Vagina (tissue), 2 donors: ENCODE measurements around the gene TMEM205. TPM values are rescaled to one million over a fixed set of nuclear protein-coding genes. Genes with fewer than 3 reads are reported as not detected.

Source experiments
- DNase-seq, 2 donors: peaks; one replicate each; pipeline ENCODE4 v3.0.0-alpha.2; 2017; ENCODE audit errors: extremely low spot score in 2 of 2
- H3K27ac ChIP-seq: fragments of 200-600 bp; sonication (generic); one replicate; pipeline ENCODE4 v1.5.1; 2019
- H3K27me3 ChIP-seq: fragments of 200-600 bp; sonication (generic); one replicate; pipeline ENCODE4 v1.5.1; 2019
- H3K36me3 ChIP-seq, 2 donors: fragments of 200-600 bp; sonication (generic); one replicate each; pipeline ENCODE4 v1.5.1; 2017 to 2019
- H3K4me1 ChIP-seq: fragments of 200-600 bp; sonication (generic); one replicate; pipeline ENCODE4 v1.5.1; 2019
- H3K4me3 ChIP-seq, 2 donors: fragments of 200-600 bp; sonication (generic); 1 replicate in 1 of 2; 2 replicates in 1 of 2; pipeline ENCODE4 v1.5.1; 2016 to 2019
- H3K9me3 ChIP-seq: fragments of 200-600 bp; sonication (generic); one replicate; pipeline ENCODE4 v1.5.1; 2019
- POLR2A ChIP-seq, 2 donors: fragments of 450-650 bp; IDR thresholded peaks; one replicate each; pipeline ENCODE4 v1.6.1; 2017; ENCODE audit warnings: antibody characterized with exemption in 2 of 2, mild to moderate bottlenecking in 2 of 2, moderate library complexity in 2 of 2
- POLR2AphosphoS5 ChIP-seq, 2 donors: sonication (generic); formaldehyde crosslinking; IDR thresholded peaks; one replicate each; pipeline ENCODE4 v1.9.0; 2017; ENCODE audit warnings: antibody characterized with exemption in 2 of 2, mild to moderate bottlenecking in 2 of 2, low read depth in 1 of 2; ENCODE audit not compliant: insufficient read depth in 1 of 2
- intact Hi-C: fragments of 100-400 bp; cut with DNase I; formaldehyde crosslinking; loops from one replicate; pipeline ENCODE4 v1.15.1; 2023
- total RNA-seq: library from RNA; depleted of rRNA; stranded (reverse); fragments of >200 nt; gene quantifications from one replicate; pipeline ENCODE4 v1.2.3, GENCODE V29; 2016
- TF ChIP-seq, protein P1 (sequence below), 3 experiments: fragments of 450-650 bp in 2 of 3; fragments of 200-600 bp in 1 of 3; sonication (generic) in 1 of 3; IDR thresholded peaks; one replicate each; pipeline ENCODE4 v1.5.1; 2017 to 2019; ENCODE audit warnings: antibody characterized with exemption in 3 of 3, mild to moderate bottlenecking in 2 of 3, moderate library complexity in 2 of 3

The TMEM205 gene
- total RNA-seq, 1 donor from 2014 or later = 173 TPM

DNA sequence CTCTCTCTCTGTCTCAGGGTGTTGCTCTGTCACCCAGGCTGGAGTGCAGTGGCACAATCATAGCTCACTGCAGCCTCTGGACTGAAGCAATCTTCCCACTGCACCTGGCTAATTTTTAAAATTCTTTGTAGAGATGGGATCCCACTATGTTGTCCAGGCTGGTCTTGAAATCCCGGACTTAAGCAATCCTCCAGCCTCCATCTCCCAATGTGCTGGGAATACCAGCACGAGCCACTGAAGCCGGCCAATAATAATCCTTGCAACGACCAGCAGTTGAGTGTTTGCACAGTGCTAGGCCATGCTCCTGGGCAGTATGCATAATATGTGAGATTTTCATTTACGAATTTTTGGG, 38.7 kb upstream of the TMEM205 start:
- Histone ChIP-seq H3K36me3 (no peaks in the 10 kb centered on the region), H3K4me3 (no peak overlapping the region), H3K27me3 (no peaks in the 10 kb centered on the region), H3K27ac (no peak overlapping the region), H3K4me1 (peaks cover 39% of the 10 kb centered on the region), H3K9me3 (no peaks in the 10 kb centered on the region)
- TF ChIP-seq, protein P1, sequence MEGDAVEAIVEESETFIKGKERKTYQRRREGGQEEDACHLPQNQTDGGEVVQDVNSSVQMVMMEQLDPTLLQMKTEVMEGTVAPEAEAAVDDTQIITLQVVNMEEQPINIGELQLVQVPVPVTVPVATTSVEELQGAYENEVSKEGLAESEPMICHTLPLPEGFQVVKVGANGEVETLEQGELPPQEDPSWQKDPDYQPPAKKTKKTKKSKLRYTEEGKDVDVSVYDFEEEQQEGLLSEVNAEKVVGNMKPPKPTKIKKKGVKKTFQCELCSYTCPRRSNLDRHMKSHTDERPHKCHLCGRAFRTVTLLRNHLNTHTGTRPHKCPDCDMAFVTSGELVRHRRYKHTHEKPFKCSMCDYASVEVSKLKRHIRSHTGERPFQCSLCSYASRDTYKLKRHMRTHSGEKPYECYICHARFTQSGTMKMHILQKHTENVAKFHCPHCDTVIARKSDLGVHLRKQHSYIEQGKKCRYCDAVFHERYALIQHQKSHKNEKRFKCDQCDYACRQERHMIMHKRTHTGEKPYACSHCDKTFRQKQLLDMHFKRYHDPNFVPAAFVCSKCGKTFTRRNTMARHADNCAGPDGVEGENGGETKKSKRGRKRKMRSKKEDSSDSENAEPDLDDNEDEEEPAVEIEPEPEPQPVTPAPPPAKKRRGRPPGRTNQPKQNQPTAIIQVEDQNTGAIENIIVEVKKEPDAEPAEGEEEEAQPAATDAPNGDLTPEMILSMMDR (IDR thresholded peaks at IDR 0.05) = no peak
- TF ChIP-seq POLR2A (IDR thresholded peaks at IDR 0.05) (no peak), POLR2AphosphoS5 (IDR thresholded peaks at IDR 0.05; ENCODE audit: insufficient read depth in 1 of 2, low read depth in 1 of 2) (no peak)
- intact Hi-C loops = loop anchor here (5.0 kb wide), 1 partner anchor 38 kb away; no protein-coding TSS in a partner anchor
- no peak for DNase-seq

DNA sequence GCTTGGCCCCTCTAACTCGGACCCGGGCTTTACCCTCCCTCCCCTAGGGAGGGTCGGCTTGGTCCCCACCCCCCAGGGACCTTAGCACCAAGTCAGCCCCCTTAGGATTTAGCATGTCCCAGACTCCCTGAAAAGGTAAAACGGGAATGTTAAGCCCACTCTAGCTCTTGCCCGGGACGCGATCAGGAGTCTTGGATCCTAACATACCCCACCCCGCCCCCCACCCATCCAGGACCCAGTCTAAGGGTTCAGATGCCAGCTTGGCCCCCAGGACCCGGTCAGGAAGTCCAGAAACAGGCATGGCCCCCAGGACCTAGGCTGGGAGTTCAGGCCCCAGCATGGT, 37.6 kb upstream of the TMEM205 start:
- peak overlapping the region; percentile 42 for H3K27ac ChIP-seq

DNA sequence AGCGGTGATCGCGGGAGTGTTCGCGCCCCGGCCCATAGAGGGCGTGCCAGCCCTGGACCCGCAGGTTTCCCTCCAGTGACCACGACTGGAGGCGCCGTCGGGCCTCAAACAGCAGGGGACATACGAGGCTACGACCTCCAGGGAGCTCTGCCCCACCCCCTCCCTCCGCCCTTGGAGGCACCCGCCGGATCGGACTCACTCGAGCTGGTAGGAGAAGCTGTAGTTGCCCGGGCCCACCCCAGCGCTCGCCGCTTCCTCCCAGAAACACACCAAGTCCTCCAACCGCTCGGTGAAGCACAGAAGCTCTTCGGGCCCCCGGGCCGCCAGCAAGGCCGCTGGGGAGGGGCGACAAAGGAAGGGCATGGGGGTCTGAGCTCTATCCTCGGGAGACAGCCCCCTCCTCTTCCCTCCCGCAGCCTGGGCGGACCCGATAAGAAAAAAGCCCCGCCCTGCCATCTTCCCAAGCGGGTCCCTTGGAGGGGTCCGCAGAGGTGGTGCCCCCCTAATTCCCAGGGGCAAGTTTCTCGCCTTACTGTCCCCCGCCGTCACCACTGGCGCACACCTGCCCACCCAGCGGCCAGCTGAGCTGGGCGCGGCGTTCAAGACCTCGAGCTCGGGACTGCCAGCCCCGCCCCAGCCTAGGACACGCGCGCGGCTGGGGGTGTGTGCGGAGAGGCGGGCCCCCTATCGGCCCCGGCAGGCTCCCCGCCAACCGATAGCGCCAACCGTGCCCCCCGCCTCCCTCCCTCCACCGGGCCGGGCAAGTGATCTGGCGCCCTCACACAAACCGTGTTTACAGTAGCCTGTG, 37.0 kb upstream of the TMEM205 start:
- DNase-seq = no peak
- intact Hi-C loops = loop anchor here (5.0 kb wide), 1 partner anchor 39 kb away; no protein-coding TSS in a partner anchor

More for the DNA sequence above, 37.6 kb upstream of the TMEM205 start:
- H3K36me3 ChIP-seq = no peaks in the 10 kb centered on the region
- TF ChIP-seq POLR2AphosphoS5 (IDR thresholded peaks at IDR 0.05; ENCODE audit: insufficient read depth in 1 of 2, low read depth in 1 of 2) = no peak
- TF ChIP-seq, protein P1 (IDR thresholded peaks at IDR 0.05) = no peak
- TF ChIP-seq POLR2A (IDR thresholded peaks at IDR 0.05) = no peak
- H3K9me3 ChIP-seq = no peaks in the 10 kb centered on the region
- peak overlapping the region; percentile 34 to 36 for H3K4me3 ChIP-seq
- peaks cover 47% of the 10 kb centered on the region for H3K4me1 ChIP-seq
- intact Hi-C loops = loop anchor here (5.0 kb wide), 1 partner anchor 39 kb away; no protein-coding TSS in a partner anchor
- DNase-seq = no peak
- no peaks in the 10 kb centered on the region for H3K27me3 ChIP-seq

DNA sequence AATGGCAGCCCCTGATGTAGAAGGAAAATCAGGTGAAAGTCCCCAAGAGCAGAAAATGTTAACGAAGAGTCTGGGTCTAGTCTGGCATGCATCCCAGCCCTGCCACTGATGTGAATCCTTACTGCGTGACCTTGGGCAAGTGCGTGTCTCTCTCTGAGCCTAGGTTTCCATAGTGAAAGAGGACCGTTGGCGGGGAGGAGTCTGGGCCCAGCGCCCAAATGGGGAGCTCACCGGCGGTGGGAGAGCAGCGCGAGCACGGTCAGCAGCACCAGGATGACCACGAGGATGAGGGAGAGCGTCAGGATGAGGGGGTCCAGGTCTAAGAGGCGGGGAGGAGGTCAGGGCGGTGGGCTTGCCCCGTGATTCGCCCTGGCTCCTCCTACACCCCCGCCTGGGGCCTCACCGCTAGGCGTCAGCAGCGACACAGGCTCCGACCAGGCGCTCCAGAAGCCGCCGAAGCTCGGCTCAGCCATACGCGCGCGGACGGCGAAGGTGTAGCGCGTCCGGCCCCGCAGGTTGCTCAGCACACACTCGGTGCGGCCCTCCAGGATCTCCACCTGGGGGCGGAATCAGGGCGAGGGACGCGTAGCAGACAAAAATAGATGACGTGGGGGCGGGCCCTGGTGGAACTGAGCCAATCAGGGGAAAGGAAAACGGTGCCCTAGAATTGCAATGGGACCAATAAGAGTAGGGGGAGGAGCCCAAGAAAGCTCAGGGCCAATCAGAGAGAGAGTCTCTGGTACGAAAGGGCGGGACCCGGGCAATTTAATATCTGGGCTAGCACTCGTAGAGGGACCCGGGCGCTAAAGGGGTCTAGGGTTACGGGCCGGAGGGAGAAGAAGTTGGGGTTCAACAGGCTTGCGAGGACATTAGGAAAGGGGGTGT, 34.8 kb upstream of the TMEM205 start:
- TF ChIP-seq POLR2A (IDR thresholded peaks at IDR 0.05) (peak in 1 of 2 donors; percentile 70), POLR2AphosphoS5 (IDR thresholded peaks at IDR 0.05; ENCODE audit: insufficient read depth in 1 of 2, low read depth in 1 of 2) (peak; percentile 90 to 98)
- TF ChIP-seq, protein P1 (IDR thresholded peaks at IDR 0.05) = peak; percentile 61 to 82 (median 77)
- intact Hi-C loops = loop anchor here (2.0 to 5.0 kb wide), 2 partner anchors 41 to 86 kb away; no protein-coding TSS in a partner anchor
- peaks cover 74% of the 10 kb centered on the region for H3K4me1 ChIP-seq

More for the DNA sequence above, 37.0 kb upstream of the TMEM205 start:
- TF ChIP-seq, protein P1 (IDR thresholded peaks at IDR 0.05) = peak in 1 of 3 experiments; percentile 43
- TF ChIP-seq POLR2A (IDR thresholded peaks at IDR 0.05) = no peak
- TF ChIP-seq POLR2AphosphoS5 (IDR thresholded peaks at IDR 0.05; ENCODE audit: insufficient read depth in 1 of 2, low read depth in 1 of 2) = no peak
- Histone ChIP-seq H3K4me1 (peaks cover 53% of the 10 kb centered on the region), H3K27ac (peak overlapping the region; percentile 42), H3K27me3 (no peaks in the 10 kb centered on the region), H3K9me3 (no peaks in the 10 kb centered on the region), H3K36me3 (no peaks in the 10 kb centered on the region), H3K4me3 (peak overlapping the region; percentile 34 to 36)

More for the DNA sequence above, 34.8 kb upstream of the TMEM205 start:
- Histone ChIP-seq H3K4me3 (peak overlapping the region; percentile 51 to 69), H3K9me3 (no peaks in the 10 kb centered on the region), H3K27ac (peak overlapping the region; percentile 94), H3K27me3 (no peaks in the 10 kb centered on the region), H3K36me3 (no peaks in the 10 kb centered on the region)
- peak in 1 of 2 donors; percentile 97 for DNase-seq
